GM12875 (cell line): ENCODE data around the gene CCDC85C.

Source experiments
- H3K4me3 ChIP-seq: one replicate; pipeline ENCODE4 v1.5.1; 2011; ENCODE audit warnings: low read depth, low read length, control low read depth
- TF ChIP-seq, protein P1 (sequence below): IDR thresholded peaks from 2 replicates; pipeline ENCODE4 v1.5.1; 2011; ENCODE audit warnings: low read depth, mild to moderate bottlenecking, control low read depth, inconsistent platforms, low read length, moderate library complexity, borderline replicate concordance; ENCODE audit not compliant: insufficient read depth

Gene CCDC85C

DNA sequence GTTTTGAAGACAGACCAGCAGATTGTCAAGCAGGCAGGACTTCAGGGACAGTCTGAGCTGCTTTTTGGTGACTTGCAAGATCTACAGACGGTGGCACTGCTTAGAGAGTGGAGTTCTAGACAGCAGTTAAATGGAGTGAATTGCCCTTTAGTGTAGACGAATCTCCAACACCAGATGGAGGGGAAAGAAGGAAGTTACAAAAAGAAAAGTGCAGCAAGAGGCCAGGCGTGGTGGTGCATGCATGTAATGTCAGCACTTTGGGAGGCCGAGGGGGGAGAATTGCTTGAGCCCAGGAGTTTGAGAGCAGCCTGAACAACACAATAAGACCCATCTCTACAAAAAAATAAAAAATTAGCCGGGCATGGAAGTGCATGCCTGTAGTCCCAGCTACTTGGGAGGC lies 32.5 kb upstream of the CCDC85C start:
- TF ChIP-seq, protein P1, sequence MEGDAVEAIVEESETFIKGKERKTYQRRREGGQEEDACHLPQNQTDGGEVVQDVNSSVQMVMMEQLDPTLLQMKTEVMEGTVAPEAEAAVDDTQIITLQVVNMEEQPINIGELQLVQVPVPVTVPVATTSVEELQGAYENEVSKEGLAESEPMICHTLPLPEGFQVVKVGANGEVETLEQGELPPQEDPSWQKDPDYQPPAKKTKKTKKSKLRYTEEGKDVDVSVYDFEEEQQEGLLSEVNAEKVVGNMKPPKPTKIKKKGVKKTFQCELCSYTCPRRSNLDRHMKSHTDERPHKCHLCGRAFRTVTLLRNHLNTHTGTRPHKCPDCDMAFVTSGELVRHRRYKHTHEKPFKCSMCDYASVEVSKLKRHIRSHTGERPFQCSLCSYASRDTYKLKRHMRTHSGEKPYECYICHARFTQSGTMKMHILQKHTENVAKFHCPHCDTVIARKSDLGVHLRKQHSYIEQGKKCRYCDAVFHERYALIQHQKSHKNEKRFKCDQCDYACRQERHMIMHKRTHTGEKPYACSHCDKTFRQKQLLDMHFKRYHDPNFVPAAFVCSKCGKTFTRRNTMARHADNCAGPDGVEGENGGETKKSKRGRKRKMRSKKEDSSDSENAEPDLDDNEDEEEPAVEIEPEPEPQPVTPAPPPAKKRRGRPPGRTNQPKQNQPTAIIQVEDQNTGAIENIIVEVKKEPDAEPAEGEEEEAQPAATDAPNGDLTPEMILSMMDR, result no peak

GRCh38 chr14:99635116-99635515 lies 31.1 kb upstream of the CCDC85C start:
- TF ChIP-seq, protein P1, result no peak
- H3K4me3 ChIP-seq, result no peak overlapping the region

More for the DNA sequence above, 32.5 kb upstream of the CCDC85C start:
- H3K4me3 ChIP-seq, result no peak overlapping the region

DNA sequence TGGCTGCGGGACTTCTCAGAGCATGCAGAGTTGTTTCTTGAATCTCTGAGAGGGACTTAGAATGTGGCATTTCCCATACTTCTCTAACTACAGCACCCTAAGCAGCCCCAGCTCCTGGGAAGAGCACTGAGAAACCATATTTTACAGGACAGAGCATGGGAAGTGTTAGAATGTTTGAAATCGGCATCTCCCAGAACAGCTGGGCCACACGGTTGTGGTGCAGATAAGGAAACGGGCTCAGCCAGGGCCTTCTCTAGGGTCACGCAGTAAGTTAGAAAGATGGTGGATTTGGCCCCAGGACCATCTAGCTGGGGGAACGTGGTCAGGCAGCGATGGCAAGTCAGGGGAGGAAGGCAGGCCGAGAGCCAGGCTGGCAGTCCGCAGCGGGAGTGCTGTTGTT lies 30.4 kb upstream of the CCDC85C start:
- no peak overlapping the region for H3K4me3 ChIP-seq
- TF ChIP-seq, protein P1, result no peak

GRCh38 chr14:99633918-99634317 lies 29.9 kb upstream of the CCDC85C start:
- TF ChIP-seq, protein P1, result no peak
- H3K4me3 ChIP-seq, result no peak overlapping the region

DNA sequence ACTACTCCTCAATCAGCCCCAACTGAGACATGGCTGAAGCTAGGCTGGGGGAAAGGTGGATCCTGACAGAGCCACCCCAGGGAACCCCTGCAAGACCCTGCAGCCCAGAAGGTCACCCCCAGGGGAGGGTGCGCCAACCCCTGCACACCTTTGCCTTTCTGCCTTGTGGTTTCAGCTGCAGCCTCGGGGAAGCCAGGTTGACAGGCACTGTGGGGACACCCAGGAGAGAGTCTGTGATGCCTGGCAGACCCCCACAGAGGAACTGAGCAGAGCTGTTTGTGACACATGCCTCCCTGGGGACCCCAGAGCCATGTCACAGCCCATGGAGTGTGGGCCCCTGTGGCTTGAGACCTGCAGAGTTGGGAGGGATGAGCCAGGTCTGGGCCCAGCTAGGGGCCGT lies 29.1 kb upstream of the CCDC85C start:
- TF ChIP-seq, protein P1, result no peak
- no peak overlapping the region for H3K4me3 ChIP-seq

DNA sequence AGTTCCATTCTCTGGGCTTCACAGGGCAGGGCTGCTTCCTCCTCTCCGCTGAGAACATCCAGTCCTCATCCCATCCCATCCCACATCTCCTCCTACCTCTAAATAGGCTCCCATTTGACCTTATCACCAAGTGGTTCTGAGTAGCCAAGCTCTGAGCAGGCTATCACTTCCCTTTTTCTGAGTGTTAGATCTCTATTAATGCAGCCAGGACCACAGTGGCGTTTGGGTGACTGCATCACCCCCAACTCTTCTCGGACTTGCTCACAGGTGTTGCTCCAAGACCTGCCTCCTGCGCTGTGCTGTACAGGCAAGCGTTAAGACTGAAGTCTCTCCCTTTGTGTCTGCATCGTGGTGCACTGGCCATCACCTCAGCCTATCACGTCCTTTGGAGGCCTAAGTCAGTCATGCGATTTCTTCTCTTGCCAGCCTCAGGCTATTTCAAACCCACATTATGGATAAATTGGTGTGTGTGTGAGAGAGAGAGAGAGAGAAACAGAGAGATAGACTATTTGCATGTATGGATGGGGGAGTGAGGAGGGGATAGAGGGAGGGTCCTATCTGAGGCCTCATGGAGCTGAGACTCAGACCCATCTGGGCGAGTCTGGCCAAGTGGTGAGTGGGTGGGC lies 28.5 kb upstream of the CCDC85C start:
- TF ChIP-seq, protein P1, result no peak
- no peak overlapping the region for H3K4me3 ChIP-seq

DNA sequence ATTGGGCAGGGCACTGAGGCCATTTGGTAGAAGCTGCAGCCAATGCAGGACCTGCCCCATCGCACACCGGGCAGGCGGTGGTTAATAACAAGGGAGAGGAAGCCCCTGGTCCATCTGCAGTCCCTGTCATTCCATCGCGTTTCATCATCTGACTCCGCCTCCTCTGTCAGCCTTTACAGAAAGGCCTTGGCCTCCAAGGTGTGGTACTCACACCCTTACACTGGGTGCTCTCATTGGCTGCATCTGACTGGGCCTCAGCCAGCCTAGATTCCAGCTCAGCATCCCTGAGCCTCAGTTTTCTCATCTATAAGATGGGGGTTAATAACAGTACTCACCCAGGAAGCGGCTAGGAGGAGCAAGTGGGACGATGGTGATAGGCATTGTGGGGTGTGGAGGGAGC lies 26.2 kb upstream of the CCDC85C start:
- TF ChIP-seq, protein P1, result no peak

More for the DNA sequence above, 26.2 kb upstream of the CCDC85C start:
- no peak overlapping the region for H3K4me3 ChIP-seq
